ENCODE results near the gene NTF3.

- TF ChIP-seq POLR2A (IDR thresholded peaks at IDR 0.05; ENCODE audit: low read depth, low read length), result no peak
- TF ChIP-seq POLR2AphosphoS5 (IDR thresholded peaks at IDR 0.05; ENCODE audit: low read depth, low read length), result no peak
- TF ChIP-seq TAF1 (IDR thresholded peaks at IDR 0.05; ENCODE audit: borderline replicate concordance, low read depth, low read length), result no peak
Observed at GRCh38 chr12:5520831-5521230, 88.9 kb downstream of the NTF3 start.

All from GM12892 (cell line).